HG03521 (cell line): ENCODE data around the gene SFXN3.

Source experiments
- ATAC-seq: cut with Tn5 transposase; IDR thresholded peaks from one replicate; pipeline ENCODE4 v1.9.1; 2021; ENCODE audit warnings: mild to moderate bottlenecking, moderate library complexity; ENCODE audit not compliant: unreplicated experiment

SFXN3 gene

DNA sequence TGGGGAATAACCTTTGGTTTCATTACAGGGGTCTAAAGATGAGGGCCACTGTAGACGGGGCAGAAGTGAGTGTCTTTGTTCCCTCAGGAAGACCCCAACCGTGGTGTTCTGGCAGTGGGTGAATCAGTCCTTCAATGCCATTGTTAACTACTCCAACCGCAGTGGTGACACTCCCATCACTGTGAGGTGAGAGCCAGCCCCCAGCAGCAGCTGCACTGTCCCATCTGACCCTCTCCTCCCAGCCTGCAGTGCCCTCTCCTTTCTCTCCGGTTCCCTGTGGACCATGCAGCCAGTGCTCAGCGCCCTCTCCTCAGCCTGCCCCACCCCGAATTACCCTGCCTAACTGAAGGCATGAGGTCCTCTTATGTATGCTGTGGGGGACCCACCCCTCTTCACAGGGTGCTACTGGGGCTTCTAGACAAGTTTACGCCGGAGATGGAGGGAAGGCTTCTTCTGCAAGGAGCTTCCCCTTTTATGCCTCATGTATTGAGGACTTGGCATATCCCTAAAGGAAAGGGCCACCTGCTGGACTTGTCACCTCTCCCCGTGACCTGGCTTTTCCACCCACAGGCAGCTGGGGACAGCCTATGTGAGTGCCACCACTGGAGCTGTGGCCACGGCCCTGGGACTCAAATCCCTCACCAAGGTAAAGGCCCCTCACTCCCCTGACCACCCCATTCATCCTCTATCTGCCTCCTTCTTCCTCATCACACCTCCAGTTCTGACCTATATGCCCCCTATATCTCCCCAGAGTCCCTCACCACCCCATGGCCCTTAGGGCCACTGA, 5.1 kb downstream of the SFXN3 start:
- ATAC-seq: no peak

DNA sequence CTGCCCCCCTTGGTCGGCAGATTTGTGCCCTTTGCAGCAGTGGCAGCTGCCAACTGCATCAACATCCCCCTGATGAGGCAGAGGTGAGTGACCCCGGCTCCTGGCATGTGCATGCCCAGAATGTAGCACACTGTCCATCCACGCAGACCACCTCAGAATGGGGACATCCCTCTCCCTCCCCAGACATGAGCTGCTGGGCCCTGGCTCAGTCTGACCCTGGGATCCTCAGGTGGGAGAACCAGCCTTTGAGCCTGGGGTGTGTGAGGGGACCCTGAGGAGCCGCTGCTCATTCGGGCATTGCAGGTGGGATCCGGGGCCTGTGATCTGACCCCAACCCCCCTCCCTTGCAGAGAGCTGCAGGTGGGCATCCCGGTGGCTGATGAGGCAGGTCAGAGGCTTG, 5.7 kb downstream of the SFXN3 start:
- ATAC-seq: no peak

DNA sequence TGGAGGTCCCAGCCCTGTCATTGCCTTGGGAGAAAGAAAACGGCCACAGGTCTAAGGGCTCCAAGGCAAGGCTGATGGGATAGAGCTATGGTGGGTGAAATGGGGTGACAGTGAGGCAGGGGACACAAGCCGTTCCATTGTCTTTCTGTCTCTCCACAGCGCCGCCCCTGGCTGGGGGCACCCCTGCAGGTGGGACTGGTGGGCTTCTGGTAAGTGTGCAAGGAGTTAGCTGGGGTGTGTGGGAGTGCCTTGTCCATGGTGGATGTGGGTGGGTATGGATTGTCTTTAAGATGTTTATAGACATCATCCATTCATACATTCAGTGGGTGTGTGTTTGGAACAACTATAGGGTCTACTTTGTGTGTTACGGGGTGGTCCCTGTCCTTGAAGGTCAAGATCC, 7.5 kb downstream of the SFXN3 start:
- no peak for ATAC-seq

DNA sequence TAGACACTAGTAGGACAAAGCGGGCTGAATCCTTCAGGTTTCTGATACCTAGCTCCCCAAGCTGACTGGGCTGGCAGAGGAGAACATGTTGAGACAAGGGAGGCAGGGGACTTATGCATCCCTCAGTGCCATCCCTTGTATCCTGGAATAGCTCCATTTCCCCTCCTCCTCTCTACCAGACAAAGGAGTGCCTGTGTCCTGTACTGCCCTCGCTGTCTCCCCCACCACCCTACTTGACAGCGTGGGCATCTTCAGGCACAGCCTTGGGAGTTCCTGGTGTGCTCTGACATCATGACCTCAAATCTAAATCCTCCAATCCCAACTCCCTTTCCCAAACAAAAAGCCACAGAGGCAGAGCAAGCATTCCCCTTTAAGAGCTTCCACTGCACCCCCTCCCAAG, 9.0 kb downstream of the SFXN3 start:
- ATAC-seq: no peak

DNA sequence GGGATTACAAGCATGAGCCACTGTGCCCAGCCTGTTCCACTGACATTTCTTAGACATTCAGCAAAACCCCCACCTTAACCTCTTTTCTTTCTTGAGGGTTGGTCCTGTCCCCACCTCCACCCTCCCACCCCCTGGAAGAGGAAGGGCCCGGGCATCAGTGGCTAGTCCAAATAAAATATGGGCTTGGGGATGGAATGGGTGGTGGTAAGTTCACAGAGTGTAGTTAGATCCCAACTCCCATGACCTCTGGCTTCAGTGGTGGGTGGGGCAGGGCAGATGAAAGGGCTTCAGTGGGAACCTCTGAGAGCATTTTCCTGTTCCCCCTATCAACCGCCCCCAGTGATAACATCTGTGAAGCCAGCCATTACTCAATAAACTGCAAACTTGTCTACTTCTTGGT, 9.8 kb downstream of the SFXN3 start:
- ATAC-seq: no peak

DNA sequence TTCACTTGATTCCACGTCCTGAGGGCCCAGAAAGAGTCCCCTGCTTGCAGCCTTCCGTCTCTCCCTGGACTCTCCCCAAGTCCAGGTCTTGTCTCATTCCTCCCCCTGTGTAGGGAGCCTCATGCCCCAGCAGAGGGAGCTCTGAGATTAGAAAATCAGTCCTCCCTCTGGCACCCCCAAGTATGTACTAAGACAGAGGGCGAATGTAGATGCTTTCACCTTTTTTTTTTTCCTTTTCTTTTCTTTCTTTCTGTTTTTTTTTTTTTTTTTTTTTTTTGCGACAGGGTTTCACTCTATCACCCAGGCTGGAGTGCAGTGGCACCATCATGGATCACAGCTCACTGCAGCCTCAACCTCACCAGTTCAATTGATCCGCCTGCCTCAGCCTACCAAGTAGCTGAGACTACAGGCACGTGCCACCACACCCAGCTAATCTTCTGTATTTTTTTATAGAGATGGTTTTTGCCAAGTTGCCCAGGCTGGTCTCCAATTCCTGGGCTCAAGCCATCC, 10.3 kb downstream of the SFXN3 start:
- ATAC-seq: peak; percentile 56

DNA sequence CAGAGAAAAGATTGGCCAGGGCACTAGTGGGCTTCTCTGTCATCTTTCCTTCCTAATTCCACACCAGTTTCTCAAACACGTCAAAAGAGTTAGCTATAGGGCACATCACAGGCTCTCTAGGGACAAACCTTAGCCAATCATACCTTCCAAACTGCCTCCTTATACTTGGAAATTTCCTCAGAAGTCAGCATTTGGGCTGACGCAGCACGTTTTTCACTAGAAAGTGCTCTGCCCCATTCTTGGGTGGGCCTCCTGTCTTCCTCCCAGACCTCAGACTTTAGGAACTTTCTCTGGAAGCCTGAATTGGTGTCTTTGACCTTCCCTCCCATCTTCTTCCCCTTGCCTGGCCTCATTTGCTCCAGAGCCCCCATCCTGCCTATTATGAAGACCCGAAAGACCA, 11.1 kb downstream of the SFXN3 start:
- no peak for ATAC-seq

DNA sequence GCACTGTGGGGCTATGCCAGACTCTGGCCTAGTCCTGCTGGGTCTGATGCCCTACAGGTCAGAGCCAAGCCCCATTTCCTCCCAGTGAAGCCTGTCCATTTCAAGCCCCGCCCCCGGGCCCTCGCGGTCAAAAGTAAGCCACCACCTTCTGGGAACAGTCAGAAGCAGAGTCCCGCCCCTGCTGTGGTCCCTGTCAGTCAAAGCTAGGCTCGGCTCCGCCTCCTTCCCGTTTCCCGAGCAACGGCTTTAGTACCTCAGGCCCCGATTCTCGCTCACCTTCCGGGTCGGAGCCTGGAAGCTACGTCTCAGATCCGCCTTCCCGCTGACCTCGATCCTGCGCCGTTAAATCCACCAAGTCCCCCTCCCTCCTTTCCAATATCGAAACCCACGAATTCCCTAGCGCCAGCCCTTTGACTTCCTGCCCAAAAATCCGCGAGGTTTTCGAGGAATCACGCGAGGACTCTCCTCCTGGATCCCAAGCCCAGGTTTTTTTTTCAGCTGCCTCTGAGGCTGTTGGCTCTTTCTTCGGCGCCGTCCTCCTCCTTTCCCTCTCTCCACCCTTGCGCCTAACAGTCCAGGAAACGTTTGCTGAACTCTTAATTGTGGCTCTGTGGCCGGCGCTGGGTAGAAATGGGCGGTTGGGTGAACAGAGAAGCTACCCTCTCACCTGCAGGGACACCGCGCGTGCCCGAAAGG, 11.8 kb downstream of the SFXN3 start:
- ATAC-seq: peak; percentile 85

DNA sequence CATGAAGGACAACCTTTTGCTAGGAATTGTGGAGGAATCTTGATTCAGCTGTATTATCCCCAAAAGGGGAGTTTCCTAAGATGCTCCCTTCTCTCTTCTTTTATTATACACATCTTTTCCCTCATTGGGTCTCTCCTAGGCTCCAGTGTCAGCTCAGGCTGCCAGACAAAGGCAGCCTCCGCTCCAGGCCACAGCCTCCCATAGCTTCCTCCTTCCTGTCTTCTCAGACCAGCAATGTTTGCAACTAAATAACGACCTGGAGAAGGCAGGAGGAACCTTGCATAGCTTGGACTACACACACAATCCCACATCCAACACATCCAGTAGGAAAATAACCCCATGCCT, 12.3 kb downstream of the SFXN3 start:
- no peak for ATAC-seq

DNA sequence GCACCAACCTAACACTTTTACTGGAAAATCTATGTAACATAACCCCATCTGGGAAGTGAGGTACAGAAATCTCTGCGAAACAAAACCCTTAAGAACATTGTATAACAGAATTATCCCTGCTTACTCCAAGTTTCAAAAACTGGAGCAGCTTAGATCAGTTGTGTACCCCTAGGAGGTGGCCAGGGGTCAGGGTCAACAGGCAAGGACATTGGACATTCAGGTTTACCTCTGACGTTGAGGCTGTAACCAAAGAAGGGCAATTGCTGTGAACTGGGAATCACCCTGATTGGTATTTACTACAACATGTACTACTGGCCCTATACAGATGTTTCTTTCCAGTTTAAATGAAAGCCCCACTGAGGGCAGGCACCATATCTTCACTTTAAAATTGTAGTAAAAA, 13.1 kb downstream of the SFXN3 start:
- ATAC-seq: no peak

DNA sequence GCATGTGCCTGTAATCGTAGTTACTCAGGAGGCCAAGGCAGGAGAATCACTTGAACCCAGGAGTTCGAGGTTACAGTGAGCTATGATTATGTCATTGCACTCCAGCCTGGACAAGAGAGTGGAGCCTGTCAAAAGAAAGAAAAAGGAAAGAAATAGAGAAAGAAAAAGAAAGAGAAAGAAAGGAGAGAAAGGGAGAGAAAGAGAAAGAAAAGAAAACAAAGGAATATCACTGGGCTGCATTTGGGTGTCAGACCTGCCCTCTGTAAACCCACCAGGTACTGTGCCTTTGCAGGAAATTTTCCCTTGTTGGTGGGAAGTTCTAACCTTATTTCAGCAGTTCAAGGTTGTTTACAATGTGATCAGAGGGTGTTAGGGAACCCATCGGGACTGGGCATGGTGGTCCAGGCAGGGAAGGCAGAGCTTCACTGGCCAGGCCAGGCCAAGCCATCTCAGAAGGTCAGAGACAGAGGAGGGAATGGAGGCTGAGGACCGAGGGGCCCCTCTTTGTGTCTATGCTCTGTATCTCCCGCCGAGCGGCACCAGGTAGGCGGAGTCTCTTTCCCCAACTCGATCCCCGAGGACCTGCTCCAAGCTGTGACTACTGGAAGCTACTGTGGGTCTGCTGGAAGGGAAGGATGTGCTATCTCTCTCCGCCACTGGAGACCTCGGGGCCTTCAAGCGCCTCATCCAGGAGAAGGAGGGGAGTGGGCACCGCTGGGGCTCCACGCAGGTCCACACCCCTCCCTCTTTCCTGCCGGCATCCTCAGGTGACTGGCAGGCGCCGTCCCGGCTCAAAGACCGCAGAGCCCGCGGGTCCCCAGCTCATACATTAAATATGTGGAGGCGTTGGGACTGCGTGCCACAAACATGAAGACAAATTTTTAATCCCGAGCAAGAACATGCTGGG, 15.6 kb downstream of the SFXN3 start:
- ATAC-seq: no peak

DNA sequence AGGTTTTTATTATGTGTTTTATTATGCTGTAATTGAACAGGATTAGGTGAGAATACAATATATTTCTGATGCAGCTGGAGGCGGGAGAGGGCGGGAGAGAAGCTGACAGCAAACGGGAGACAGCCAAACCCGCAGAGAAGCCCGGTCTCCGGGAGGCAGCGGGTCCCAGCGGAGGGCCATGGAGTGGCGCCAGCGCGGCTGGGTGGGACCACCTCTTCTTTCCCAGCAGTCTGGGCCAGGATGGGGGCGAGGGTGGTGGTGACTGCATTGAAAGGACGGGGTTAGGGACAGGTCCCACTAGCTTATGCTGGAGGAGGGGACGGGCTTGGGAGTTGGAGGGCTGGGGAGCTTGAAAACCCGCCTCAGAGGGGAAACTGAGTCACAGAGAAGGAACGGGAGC, 16.2 kb downstream of the SFXN3 start:
- ATAC-seq: no peak

DNA sequence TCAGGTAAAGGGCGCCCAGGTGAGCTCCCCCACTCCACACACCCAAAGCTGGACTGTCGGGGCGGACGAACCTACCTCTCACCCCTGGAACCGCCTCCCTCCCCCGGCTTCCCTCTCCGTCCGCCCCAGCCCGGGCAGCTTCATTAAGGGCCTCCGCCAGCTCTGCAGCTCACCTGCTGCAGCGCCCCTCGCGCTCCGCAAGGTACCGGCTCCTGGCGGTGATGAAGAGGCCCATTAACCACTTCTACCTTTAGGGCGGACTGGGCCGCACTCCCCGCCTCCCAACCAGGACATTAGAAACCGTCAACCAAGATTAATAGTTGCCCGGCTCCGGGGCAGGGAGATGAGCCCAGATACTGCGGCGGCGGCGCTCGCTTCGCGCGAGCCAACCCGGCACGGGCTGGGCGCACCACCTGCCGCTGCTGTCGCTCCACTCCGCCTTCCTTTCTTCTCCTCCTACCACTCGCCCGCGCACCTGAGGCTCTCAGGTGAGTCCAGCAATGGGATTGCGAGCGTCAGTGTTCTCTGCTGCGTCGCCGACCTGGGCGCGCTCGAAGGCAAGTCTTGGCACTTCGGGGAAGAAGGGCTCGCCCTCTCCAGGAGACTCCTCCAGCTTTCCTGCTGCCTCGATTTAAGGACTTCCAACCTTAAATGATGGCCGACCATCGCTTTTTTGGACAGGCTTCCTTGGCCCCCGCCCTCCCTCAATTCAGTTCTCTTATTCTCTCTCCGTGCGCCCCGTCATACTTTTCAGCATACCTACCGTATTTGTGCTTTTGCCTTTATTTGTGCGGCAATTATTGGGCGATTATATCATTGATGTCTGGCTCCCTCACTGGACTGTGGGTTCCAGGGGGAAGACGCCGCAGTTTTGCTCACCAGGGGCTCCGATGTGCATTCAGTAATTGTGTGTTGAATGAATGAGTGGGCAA, 17.2 kb downstream of the SFXN3 start:
- no peak for ATAC-seq

DNA sequence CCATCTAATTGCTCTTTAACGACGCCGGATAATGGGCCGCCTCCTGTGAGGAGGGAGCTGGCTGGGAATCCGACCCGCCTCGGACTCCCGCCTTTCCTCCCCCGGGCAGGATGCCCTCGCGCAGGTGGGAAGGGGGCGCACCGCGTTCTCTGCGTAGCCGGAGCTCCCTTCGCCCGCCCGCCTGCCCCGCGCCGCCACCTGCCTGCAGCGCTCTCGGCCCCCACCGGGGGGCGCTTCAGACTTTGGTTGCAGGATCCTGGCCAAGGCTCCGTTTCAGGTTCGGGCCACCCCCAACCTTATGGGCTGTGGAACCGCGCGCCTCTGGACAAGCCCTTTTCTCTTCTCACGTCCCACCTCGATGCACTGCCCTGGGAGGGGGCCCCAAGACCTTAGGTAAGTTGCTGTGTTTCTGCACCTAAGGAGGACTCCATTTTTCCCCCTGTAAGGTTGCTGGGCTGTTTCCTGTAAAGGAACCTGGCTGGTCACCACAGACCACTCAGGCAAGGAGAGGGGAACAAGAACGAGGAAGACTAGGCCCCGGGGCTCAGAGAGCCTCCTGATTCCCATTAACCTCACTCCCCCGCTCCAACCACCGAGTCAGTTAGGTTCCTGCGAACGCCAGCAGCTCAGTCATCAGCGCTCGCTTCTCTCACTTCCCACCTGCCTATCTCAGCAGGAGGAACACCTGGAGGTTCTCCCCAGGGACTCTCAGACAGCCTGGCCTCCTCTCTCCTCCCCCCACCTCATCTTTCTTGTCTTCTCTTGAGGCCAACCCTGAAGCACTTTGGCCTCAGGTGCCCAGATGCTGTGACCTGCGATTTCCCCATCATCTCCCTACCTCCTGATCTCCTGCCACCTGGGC, 19.4 kb downstream of the SFXN3 start:
- peak; percentile 71 for ATAC-seq

DNA sequence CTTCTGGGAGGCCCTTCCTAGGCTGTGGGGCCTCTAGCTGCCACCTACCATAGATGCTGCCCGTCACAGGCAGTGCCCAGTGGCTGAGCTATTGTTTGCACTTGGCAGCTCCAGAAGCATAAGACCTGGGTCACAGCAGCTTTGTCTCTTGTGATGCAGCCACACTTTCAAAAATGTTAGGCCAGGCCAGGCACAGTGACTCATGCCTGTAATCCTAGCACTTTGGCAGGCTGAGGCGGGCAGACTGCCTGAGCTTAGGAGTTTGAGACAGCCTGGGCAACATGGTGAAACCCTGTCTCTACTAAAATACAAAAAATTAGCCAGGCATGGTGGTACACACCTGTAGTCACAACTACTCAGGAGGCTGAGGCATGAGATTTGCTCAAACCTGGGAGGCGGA, 21.3 kb downstream of the SFXN3 start:
- no peak for ATAC-seq

DNA sequence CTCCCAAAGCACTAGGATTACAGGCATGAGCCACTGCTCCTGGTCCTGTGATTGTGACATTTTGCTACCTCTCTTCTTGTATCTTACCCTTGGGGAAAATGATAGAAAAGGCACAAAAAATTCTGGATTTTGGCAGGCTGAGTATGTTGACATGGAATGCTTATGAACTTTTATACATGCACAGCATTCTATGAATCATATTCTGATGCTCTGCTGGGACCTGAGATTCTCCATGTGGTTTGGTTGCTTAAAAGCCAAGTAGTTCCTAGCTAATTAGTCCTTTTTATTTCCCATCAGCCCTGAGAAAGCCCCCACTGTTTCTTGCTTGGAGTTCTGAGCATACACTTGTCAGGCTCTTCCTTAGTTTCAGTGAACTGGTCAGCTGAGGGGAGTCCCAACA, 22.5 kb downstream of the SFXN3 start:
- no peak for ATAC-seq

DNA sequence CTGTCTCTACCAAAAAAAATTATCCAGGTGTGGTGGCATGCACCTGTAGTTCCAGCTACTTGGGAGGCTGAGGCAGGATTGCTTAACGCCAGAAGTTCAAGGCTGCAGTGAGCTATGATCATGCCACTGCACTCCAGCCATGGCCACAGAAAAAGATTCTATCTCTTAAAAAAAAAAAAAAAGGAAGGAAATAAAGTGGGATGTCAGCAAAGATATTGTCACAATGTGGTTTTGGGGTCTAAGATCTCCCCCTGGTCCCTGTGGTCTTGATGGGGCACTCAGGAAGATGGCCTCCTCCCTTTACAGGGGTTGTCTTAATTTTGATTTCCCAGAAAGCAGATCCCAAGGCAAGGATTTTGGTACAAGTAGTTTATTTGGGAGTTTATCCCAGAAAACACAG, 23.3 kb downstream of the SFXN3 start:
- no peak for ATAC-seq

DNA sequence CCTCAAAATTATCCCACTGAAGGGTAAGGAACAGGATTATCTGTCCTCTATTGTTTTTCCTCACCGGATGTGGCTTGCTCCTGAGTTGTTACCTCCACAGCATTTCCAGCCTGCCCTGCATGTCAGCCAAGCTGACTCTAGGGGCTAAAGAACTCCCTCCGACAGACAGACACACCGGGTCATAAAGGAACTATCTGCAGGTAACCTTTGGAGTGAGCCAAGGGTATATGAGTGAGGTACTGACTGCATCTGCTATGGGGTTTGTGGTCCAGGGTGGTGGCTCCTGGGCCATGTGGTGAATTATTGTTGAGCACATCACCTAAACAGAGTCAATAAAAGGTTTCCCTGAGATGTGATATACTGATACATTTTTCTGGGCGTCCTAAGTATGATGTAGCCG, 23.8 kb downstream of the SFXN3 start:
- ATAC-seq: no peak

DNA sequence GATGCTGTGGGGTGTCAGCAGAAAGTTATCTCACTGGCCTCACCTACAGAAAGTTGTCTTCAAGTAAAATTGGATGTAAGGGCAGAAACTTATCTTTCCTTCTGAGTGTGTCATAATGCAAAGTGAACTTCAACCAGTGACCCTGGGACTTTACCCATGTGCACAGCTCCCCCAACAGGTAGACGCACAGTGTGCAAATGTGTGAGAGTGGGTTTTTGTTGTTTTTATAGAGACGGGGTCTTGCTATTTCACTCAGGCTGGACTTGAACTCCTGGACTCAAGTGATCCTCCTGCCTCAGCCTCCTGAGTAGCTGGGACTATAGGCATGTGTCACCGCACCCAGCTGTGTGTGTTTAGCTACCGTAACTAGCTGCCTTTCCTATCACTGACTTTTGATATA, 24.4 kb downstream of the SFXN3 start:
- ATAC-seq: no peak
